HG03060 (cell line): ENCODE results near the gene ZNF491.
"Not testable (repeated sequence)": the region's sequence is repeated elsewhere in the genome, so short reads cannot be mapped to it uniquely, and the experiment has no call there.

Experiments used
- ATAC-seq: cut with Tn5 transposase; IDR thresholded peaks from one replicate; pipeline ENCODE4 v1.9.1; 2021; ENCODE audit warnings: low read depth, moderate number of reproducible peaks; ENCODE audit not compliant: unreplicated experiment

Gene ZNF491

DNA sequence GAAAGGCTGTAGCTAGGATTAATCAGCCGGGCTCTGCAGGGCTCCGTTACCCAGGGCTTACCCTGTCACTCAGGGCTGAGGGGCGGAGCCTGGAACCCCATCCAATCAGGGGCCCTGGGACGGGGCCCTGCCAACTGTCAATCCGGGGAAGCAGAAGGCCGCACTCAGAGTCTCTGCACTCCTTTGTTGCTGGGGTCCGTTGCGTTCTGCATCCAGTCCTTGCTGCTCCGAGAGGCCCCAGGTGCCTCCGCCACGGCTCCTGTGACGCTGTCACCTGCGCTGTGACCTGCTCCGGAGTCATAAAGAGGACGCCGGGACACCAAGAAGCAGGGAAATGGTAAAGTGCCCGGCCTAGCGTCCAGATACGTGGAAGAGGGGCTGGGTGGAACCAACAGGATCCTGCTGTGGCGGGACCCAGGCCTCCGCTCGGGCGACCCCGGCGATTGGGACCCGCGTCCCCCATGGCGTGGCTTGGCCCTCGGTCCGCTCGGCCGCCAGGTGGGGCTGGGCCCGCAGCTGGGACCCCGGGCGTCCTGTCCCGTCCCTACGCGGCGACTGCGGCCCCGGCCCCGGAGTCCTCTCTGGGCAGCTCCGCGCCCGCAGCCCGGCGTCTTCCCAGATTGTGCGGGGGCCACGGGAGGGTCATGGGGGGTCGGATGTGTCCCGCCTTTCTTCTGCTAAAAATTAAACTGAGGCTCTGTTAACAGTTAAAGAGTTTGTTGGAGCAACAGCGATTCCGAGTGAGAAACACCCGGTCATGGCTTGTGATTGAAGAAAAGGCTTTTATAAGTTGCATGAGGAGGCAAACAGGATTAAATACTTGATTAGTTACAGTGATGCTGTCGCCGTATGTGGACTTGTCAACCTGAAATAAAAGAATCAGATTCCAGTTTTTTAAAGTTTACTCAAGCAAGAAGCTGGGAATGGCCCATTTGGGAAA lies at the start of gene ZNF491:
TSS of gene ZNF491 (plus strand) at position 133 of the 940 bp plus-strand sequence. CDS start 7,431 bp downstream, outside the sequence.
- ATAC-seq, result no peak

DNA sequence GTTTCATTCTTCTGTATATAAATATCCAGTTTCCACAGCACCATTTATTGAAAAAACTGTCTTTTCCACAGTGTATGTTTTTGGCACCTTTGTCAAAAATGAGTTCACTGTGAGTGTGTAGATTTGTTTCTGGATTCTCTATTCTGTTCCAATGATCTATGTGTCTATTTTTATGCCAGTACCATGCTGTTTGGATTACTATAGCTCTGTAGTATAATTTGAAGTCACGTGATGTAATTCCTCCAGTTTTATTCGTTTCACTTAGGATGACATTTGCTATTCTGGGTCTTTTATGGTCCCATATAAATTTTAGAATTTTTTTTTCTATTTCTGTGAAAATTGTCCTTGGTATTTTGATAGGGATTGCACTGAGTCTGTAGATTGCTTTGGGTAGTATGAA lies 48.6 kb upstream of the ZNF491 start:
- ATAC-seq, result no peak

DNA sequence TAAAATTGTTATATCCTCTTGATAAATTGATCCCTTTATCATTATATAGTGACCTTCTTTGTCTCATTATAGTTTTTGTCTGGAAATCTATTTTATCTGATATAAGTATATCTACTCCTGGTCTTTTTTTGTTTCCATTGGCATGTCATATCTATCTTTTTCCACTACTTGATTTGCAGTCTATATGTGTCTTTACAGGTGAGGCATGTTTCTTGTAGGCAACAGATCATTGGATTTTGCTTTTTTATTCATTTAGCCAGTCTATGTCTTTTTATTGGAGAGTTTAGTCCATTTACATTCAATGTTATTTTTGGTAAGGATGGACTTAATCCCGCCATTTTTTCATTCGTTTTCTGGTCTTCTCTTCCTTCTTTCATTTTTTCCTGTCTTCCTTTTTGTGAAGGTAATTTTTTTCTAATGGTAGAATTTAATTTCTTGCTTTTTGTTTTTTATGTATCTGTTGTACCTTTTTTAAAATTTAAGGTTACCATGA lies 46.0 kb upstream of the ZNF491 start:
- no peak for ATAC-seq

DNA sequence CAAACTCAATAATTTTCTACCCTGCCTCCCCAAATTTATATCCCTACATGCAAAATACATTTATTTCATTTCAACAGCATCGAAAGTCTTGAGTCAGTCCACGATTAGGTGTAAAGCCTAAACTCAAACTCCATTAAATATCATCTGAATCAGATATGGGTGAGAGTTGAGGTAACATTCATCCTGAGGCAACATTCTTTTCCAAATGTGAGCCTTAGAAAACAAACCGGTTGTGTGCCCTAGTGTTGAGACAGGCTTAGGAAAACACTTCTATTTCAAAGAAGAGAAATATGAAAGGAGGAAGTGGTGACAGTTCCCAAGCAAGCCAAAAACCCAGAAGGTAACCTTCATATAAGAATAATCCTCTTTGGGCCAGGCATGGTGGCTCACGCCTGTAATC lies 43.7 kb upstream of the ZNF491 start:
- no peak for ATAC-seq

DNA sequence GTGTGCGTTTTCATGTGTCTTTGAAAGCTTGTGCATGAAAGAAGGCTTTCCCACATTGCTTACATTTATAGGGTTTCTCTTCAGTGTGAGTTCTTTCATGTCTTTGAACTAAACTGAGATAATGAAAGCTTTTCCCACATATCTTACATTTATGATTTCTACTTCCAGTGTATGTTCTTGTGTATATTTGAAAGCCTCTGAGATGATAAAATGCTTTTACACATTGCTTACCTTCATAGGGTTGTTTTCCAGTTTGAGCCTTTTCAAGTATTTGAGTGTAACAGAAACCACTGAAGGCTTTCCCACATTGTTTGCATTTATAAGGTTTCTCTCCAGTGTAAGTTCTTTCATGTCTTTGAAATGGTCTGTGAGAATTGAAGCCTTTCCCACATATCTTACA lies 41.4 kb upstream of the ZNF491 start:
- no peak for ATAC-seq

DNA sequence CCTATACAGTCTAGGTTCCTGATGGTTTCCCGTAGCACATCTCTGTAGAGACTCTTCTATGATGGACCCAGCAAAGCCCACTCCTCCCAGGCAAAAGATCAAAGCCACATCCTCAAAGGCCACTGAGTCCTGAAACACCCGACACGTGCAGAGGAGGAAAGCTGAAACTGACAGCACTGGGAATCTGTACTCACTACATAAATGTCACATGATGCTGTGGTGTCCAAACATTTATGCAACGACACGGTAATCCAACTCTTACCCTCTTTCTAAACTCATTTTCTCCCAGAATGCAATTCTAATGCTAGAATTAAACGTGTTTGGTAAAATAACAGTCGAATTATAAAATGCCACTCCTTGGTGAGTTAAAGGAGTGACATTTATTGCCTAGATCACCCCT lies 38.5 kb upstream of the ZNF491 start:
- no peak for ATAC-seq

DNA sequence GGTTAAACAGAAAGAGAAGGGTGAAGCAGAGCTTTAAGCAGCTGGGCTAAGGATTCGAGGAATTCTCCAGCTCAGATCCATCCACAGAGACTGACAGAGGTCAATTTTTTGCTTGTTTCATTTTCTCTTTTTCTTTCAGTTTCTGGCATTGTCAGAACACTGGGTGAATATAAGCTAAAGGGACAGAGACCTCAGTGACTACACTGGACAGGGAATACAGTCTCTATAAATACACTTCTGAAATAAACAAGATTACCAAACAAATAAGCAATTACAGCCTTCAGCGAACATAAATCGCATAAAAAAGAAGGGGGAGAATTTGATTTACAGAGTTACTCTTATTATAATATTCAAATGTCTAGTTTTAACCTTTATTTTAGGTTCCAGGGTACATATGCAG lies 35.2 kb upstream of the ZNF491 start:
- no peak for ATAC-seq

DNA sequence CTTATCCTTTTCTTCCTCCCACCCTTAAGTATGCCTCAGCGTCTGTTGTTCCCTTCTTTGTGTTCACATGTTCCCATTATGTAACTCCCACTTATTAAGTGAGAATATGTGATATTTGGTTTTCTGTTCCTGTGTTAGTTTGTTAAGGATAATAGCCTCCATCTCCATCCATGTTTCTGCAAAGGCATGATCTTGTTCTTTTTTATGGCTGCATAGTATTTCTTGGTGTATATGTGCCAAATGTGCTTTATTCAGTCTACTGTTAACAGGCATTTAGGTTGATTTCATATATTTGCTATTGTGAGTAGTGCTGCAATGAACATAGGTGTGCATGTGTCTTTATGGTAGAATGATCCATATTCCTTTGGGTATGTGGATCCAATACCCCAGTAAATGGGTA lies 34.7 kb upstream of the ZNF491 start:
- no peak for ATAC-seq

DNA sequence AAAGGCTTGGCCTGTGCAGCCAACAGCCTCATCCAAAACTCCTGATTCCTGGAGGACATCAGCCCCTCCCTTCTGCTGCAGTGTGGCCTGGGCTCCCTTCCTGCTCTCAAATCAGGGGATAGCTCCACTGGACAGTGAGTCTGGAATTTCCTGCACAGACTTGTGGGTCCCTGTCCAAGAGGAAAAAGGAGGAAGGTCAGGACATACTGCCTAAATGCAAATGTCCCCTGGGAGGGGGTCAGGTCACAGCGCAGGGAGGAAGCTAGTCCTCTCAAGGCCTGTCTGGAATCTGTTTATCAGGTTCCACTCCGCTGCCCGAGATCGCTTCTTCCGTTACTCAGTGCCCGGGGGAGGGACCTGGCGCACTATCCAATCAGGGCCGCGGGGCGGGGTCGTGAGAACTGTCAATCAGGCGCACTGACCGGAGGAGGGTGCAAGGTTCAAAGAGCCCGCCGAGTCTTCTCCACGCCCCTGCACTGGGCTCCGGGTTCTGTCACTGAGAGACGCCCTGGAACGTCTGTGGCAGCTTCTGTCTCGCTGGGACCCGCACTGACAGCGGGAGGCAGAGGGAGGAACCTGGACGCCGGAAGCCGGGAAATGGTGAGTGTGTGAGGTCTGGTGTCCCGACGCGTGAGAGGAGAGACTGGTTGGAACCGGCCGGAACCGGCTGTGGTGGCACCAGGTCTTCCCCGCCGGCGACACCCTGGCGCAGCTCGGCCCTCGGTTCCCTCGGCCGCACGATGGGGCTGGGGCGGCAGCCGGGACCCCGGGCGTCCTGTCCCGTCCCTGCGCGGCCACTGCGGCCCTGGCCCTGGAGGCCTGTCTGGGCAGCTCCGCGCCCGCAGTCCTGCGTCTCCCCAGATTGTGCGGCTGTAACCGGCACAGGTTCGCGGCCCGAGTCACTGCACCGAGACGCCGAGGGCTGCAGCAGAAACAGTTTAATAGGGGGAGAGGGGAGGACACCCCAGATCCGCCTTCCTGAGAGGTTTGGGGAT lies 31.4 kb upstream of the ZNF491 start, which contains the start of gene ZNF441:
TSS of gene ZNF441 (plus strand) at position 404 of the 995 bp plus-strand sequence. CDS start at position 598, 194 bp downstream.
- ATAC-seq, result peak; percentile 73

DNA sequence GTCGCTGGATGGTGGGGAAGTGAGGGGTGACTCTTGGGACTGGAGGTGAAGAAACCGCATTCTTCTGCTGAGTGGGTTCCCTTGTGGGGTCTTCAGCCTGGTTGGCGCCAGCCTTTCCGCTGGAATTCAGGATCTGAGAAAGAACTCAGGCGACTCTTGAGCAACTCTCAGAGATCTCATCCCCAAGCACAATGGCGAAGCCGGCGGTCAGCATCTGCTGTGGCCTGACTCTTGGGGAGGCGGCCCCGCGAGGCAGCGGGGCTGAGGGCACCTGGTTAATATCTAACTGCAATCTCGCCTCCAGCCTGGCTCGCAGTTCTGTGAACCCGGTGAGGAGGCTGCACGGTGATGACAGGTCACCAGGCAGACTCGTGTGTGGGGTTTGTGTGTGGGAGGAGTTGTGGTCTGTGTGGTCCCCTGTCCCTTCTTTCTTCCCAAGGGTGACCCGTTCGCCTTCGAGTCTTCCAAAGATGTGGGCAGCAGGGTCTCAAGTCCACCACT lies 30.6 kb upstream of the ZNF491 start:
- no peak for ATAC-seq

DNA sequence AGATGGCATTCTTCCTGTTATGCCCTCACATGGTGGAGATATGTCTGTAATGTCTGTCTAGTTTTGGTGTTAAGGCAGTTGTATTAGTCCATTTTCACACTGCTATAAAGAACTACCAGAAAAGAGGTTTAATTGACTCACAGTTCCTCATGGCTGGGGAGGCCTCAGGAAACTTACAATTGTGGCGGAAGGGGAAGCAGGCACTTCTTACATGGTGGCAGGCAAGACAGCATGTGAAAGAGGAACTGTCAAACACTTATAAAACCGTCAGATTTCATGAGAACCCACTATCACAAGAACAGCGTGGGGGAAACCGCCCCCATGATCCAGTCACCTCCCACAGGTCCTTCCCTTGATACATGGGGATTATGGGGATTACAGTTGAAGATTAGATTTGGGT lies 28.3 kb upstream of the ZNF491 start:
- no peak for ATAC-seq

DNA sequence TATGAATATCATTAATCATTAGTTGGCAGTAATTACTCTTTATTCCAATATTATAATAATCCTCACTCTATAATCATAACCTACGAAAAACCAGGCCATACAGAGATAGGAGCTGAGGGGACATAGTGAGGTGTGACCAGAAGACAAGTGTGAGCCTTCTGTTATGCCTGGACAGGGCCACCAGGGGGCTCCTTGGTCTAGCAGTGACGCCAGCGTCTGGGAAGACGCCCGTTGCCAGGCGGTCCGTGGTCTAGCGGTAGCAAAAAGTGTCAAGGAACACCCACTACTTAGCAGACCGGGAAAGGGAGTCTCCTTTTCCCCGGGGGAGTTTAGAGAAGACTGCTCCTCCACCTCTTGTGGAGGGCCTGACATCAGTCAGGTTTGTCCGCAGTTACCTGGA lies 26.8 kb upstream of the ZNF491 start:
- not testable (repeated sequence) for ATAC-seq

DNA sequence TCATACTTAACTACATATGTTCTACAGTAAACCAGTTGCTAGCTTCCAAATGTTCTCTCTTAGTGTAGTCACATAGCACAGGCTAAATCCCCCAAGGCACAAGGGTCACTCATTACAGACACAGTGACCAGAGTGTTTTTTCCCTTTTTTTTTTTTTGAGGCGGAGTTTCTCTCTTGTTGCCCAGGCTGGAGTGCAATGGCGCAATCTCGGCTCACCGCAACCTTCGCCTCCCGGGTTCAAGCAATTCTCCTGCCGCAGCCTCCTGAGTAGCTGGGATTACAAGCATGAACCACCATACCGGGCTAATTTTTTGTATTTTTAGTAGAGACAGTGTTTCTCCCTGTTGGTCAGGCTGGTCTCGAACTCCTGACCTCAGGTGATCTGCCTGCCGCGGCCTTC lies 21.7 kb upstream of the ZNF491 start:
- not testable (repeated sequence) for ATAC-seq

DNA sequence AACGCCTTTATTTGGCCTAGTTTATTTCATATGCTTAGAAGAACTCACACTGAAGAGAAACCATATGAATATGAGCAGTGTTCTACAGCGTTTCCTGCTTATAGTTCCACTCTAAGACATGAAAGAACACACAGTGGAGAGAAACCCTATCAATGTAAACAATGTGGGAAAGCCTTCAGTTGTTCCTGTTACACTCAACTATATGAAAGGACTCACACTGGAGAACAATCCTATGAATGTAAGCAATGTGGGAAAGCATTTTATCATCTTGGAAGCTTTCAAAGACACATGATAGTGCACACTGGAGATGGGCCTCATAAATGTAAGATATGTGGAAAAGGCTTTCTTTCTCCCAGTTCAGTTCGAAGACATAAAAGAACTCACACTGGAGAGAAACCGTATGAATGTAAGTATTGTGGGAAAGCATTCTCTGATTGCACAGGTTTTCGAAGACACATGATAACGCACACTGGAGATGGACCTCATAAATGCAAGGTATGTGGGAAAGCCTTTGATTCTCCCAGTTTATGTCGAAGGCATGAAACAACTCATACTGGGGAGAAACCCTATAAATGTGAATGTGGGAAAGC lies 17.8 kb upstream of the ZNF491 start:
- ATAC-seq, result no peak

DNA sequence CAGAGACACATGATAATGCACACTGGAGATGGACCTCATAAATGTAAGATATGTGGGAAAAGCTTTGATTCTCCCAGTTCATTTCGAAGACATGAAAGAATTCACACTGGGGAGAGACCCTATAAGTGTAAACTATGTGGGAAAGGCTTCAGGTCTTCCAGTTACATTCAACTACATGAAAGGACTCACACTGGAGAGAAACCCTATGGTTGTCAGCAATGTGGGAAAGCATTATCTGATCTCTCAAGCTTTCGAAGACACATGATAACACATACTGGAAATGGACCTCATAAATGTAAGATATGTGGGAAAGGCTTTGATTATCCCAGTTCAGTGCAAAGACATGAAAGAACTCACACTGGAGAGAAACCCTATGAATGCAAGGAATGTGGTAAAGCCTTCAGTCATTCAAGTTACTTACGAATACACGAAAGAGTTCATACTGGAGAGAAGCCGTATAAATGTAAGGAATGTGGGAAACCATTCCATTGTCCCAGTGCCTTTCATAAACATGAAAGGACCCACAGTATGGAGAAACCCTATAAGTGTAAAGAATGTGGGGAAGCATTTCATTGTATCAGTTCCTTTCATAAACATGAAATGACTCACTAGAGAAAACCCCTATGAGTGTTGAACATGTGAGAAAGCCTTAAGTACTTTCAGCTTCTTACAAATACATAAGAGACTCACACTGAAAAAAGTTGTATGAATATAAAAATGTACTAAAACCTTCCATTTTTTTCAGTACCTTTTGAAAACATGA lies 16.8 kb upstream of the ZNF491 start:
- ATAC-seq, result no peak

DNA sequence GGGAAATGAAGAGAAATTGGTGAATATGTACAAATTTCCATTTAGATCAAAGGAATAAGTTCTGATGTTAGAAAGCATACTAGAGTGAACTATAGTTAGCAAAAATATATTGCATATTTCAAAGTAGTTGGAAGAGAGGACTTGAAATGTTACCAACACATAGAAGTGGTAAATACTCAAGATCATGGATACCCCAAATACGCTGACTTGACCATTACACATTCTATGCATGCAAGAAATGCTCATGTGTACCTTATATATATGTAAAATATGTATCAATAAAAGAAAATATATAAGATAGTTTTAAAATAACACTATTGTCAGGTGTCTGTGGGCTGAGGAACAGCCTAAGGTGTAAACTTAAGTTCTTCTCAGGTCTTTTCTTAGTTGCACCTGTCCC lies 14.6 kb upstream of the ZNF491 start:
- ATAC-seq, result no peak

DNA sequence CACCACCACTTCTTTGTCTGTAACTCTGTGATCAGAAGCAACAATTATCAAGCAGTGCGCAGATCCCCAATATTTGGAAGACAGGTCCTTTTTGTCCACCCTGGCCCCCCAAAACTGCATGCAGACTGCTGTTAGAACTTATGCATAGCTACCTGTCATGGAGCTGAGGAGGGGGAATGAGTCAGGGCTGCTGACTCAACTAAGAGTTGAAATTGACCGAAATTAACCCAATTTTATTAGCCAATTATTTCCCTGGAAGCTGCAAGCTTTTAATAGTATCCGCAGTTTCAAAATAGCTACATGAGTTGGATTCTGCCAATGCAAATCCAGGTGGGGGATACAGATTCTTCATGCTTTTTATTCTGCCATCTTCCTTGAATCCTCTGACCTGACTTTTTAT lies 14.0 kb upstream of the ZNF491 start:
- no peak for ATAC-seq

DNA sequence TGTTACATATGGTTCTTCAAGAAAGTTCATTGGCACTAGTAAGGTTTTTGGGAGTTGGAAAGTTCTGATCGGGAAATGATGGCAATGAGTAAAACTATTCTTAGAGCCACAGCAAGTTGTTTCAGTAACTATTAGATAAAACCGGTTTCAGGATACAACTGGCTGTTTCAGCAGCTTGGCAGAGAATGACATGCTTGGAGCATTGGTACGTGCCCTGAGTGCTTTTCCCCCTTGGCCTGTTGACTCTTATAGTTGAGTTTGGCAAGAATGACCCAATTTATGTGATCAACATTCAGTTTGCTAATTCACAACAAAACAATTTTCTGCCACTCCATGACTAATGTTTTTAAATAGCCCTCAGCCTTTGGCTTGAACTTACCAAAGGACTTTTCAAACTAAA lies 10.8 kb upstream of the ZNF491 start:
- ATAC-seq, result no peak

DNA sequence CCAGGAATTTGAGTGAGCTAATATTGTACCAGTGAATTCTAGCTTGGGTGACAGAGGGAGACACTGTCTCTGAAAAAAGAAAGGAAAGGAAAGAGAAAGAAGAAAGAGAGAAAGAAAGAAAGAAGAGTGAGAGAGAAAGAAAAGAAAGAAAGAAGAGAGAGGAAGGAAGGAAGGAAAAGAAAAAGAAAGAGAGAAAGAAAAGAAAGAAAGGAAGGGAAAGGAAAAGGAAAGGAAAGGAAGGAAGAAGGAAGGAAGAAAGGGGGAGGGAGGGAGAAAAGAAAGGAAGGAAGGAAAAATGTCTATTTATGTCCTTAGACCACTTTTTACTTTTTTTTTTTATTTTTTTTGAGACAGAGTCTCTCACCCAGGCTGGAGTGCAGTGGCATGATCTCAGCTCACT lies 5.4 kb upstream of the ZNF491 start:
- ATAC-seq, result no peak

DNA sequence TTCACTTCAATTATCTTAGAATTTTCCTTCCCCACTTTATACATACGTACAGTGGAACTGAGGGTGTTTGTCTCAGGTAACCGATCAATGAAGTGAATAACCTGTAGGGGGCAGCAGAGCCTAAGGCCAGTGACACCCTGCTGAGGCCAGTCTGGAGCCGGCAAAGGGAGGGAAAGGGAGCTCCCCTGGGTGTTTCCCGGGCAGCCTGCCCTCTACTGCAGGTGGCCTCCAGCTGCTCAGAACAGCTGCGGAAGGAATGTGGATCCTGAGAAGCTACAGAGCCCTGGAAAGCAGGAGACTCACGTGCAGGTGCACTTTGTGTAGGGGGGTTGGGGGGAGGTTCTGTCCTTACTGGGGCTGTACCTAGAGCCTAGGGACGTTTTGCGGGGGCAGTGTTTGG lies 832 bp upstream of the ZNF491 start:
- ATAC-seq, result no peak
